Hepatocyte (in vitro differentiated cells): ENCODE results near the gene DCAF4. TPM values are rescaled to one million over a fixed set of nuclear protein-coding genes. Genes with fewer than 3 reads are reported as not detected.

ENCODE experiments used
- DNase-seq: peaks from one replicate; pipeline ENCODE4 v3.0.0-alpha.2; 2016; ENCODE audit warnings: low spot score
- H2AFZ ChIP-seq: fragments of 200-600 bp; sonication (generic); 2 replicates; pipeline ENCODE4 v1.6.0; 2016; ENCODE audit warnings: antibody characterized with exemption, mild to moderate bottlenecking
- H3K27ac ChIP-seq: fragments of 200-600 bp; sonication (generic); 2 replicates; pipeline ENCODE4 v1.5.1; 2016; ENCODE audit warnings: mild to moderate bottlenecking
- H3K27me3 ChIP-seq: fragments of 200-600 bp; sonication (generic); 2 replicates; pipeline ENCODE4 v1.6.1; 2016
- H3K36me3 ChIP-seq: fragments of 200-600 bp; sonication (generic); replicated peaks from 2 replicates; pipeline ENCODE4 v1.5.1; 2016; ENCODE audit warnings: low read depth; ENCODE audit not compliant: insufficient read depth
- H3K4me1 ChIP-seq: fragments of 200-600 bp; sonication (generic); 2 replicates; pipeline ENCODE4 v1.5.1; 2016; ENCODE audit warnings: mild to moderate bottlenecking, moderate library complexity; ENCODE audit not compliant: insufficient read depth
- H3K4me2 ChIP-seq: fragments of 200-600 bp; sonication (generic); 2 replicates; pipeline ENCODE4 v1.6.0; 2016
- H3K4me3 ChIP-seq: fragments of 200-600 bp; sonication (generic); 2 replicates; pipeline ENCODE4 v1.5.1; 2016; ENCODE audit warnings: mild to moderate bottlenecking
- H3K79me2 ChIP-seq: fragments of 200-600 bp; sonication (generic); 2 replicates; pipeline ENCODE4 v1.6.0; 2017; ENCODE audit warnings: mild to moderate bottlenecking
- H3K9me2 ChIP-seq: fragments of 200-600 bp; sonication (generic); replicated peaks from 2 replicates; pipeline ENCODE4 v1.6.0; 2017; ENCODE audit warnings: mild to moderate bottlenecking; ENCODE audit not compliant: insufficient read depth
- H3K9me3 ChIP-seq: fragments of 200-600 bp; sonication (generic); 2 replicates; pipeline ENCODE4 v1.5.1; 2016; ENCODE audit warnings: low read depth, mild to moderate bottlenecking
- H4K20me1 ChIP-seq: fragments of 200-600 bp; sonication (generic); 2 replicates; pipeline ENCODE4 v1.6.0; 2016; ENCODE audit warnings: mild to moderate bottlenecking; ENCODE audit not compliant: insufficient read depth, poor library complexity, severe bottlenecking
- CTCF ChIP-seq: fragments of 200-600 bp; sonication (generic); IDR thresholded peaks from 2 replicates; pipeline ENCODE4 v1.5.1; 2016; ENCODE audit warnings: antibody characterized with exemption, mild to moderate bottlenecking; ENCODE audit not compliant: poor library complexity
- EZH2 ChIP-seq: fragments of 200-600 bp; sonication (generic); IDR thresholded peaks from 2 replicates; pipeline ENCODE4 v1.6.1; 2016; ENCODE audit warnings: antibody characterized with exemption, mild to moderate bottlenecking, borderline replicate concordance
- EZH2phosphoT487 ChIP-seq: fragments of 200-600 bp; sonication (generic); IDR thresholded peaks from one replicate; pipeline ENCODE4 v1.6.1; 2018; ENCODE audit warnings: antibody characterized with exemption, mild to moderate bottlenecking, low read depth, moderate library complexity; ENCODE audit not compliant: unreplicated experiment, severe bottlenecking
- WGBS: methylation state at CpG from one replicate; pipeline ENCODE4 v1.1.6; 2016; ENCODE audit warnings: low lambda C conversion rate; ENCODE audit errors: missing lambda C conversion rate; 5-methylcytosine and 5-hydroxymethylcytosine counted together
- polyA plus RNA-seq: library from polyadenylated mRNA; unstranded; fragments of >200 nt; fragmentation: Nextera tagmentation; extraction: Ambion mirVana; gene quantifications from 2 replicates; pipeline ENCODE4 v1.2.1, GENCODE V29; 2016
- total RNA-seq: library from RNA; depleted of rRNA; stranded (reverse); fragments of >200 nt; gene quantifications from 2 replicates; pipeline ENCODE4 v1.2.3, GENCODE V29; 2014

Gene DCAF4
- 17.8 and 21.6 TPM in 2 replicates for total RNA-seq
- polyA plus RNA-seq, result 8.5 and 13.3 TPM in 2 replicates

GRCh38 chr14:72926292-72927028 lies at the start of gene DCAF4:
Gene DCAF4, plus strand, starts transcription at chr14:72926464. Its CDS starts 11,515 bp downstream, at chr14:72937979.
- Histone ChIP-seq H3K27me3 (no peaks in the 10 kb centered on the region), H3K79me2 (peaks cover 33% of the 10 kb centered on the region), H3K27ac (peak within 1 kb of the TSS; percentile 93), H2AFZ (peak within 1 kb of the TSS; percentile 71), H3K36me3 (no peaks in the 10 kb centered on the region), H3K9me3 (no peaks in the 10 kb centered on the region), H3K4me3 (peak within 1 kb of the TSS; percentile 75), H3K4me2 (peak within 1 kb of the TSS; percentile 95), H4K20me1 (no peaks in the 10 kb centered on the region), H3K9me2 (no peaks in the 10 kb centered on the region), H3K4me1 (no peaks in the 10 kb centered on the region)
- TF ChIP-seq EZH2, result no peak
- no peak for TF ChIP-seq EZH2phosphoT487
- TF ChIP-seq CTCF, result no peak
- WGBS, result under 1% methylated on average over 43 of the region's 59 CpGs
- peak; percentile 98 for DNase-seq

GRCh38 chr14:72876710-72877063 lies 49.6 kb upstream of the DCAF4 start:
- Histone ChIP-seq H3K79me2 (no peaks in the 10 kb centered on the region), H4K20me1 (no peaks in the 10 kb centered on the region), H3K9me3 (no peaks in the 10 kb centered on the region), H2AFZ (no peak overlapping the region), H3K4me2 (no peak overlapping the region), H3K9me2 (no peaks in the 10 kb centered on the region), H3K4me1 (no peaks in the 10 kb centered on the region), H3K4me3 (no peak overlapping the region), H3K36me3 (no peaks in the 10 kb centered on the region), H3K27me3 (no peaks in the 10 kb centered on the region), H3K27ac (no peak overlapping the region)
- TF ChIP-seq EZH2phosphoT487, result no peak
- no peak for TF ChIP-seq EZH2
- TF ChIP-seq CTCF, result no peak
- WGBS, result 35% methylated on average over 4 of the region's 4 CpGs
- DNase-seq, result no peak

- H3K79me2 ChIP-seq, result no peaks in the 10 kb centered on the region
These were observed 47.5 kb upstream of the DCAF4 start for GRCh38 chr14:72878746-72879145.

More at GRCh38 chr14:72878746-72879145, 47.5 kb upstream of the DCAF4 start:
- no peaks in the 10 kb centered on the region for H3K9me2 ChIP-seq
- no peaks in the 10 kb centered on the region for H4K20me1 ChIP-seq
- H3K4me2 ChIP-seq, result no peak overlapping the region
- no peaks in the 10 kb centered on the region for H3K9me3 ChIP-seq
- no peak overlapping the region for H3K27ac ChIP-seq
- H3K4me1 ChIP-seq, result no peaks in the 10 kb centered on the region
- DNase-seq, result no peak
- no peak overlapping the region for H3K4me3 ChIP-seq
- H3K27me3 ChIP-seq, result peaks cover 4% of the 10 kb centered on the region
- 77% methylated on average over 5 of the region's 5 CpGs for WGBS
- TF ChIP-seq EZH2phosphoT487 (no peak), EZH2 (no peak), CTCF (no peak)
- no peak overlapping the region for H2AFZ ChIP-seq
- no peaks in the 10 kb centered on the region for H3K36me3 ChIP-seq
